Measurements from ENCODE around the gene RPL10. TPM values are rescaled to one million over a fixed set of nuclear protein-coding genes. Genes with fewer than 3 reads are reported as not detected.

RPL10 gene
- total and polyA plus RNA-seq, 2 of the 8 experiments (the other 6 are each of a cell fraction or from before 2014, with no cell fraction given), result 2,633 to 4,293 TPM

- Histone ChIP-seq H3K79me1 (ENCODE audit: low read depth, low read length) (no peaks in the 10 kb centered on the region), H3K23ac (ENCODE audit: insufficient read length) (no peak within 1 kb of the TSS), H3K4me3 (ENCODE audit: extremely low read depth in 1 of 4, insufficient read depth in 2 of 4, low read depth in 3 of 4, low read length in 4 of 4) (peak within 1 kb of the TSS; percentile 7 to 52 (median 22); a peak in 6 of 8 replicates), H2BK5ac (ENCODE audit: low read depth, low read length) (peak within 1 kb of the TSS; percentile 32; the same call in 1 of the 2 replicates), H3K14ac (ENCODE audit: insufficient read length) (no peak within 1 kb of the TSS), H3K9ac (replicated peaks in 1 of 4; ENCODE audit: extremely low read depth in 1 of 4, low read depth in 3 of 4, low read length in 3 of 4) (no peak within 1 kb of the TSS; a peak in 3 of 7 replicates), H2BK12ac (ENCODE audit: low read depth, low read length) (no peak within 1 kb of the TSS), H3K79me2 (ENCODE audit: control insufficient read depth in 1 of 2, insufficient read depth in 2 of 2, low read length in 2 of 2) (no peaks in the 10 kb centered on the region), H4K8ac (ENCODE audit: extremely low read depth, insufficient read depth, low read length) (no peak within 1 kb of the TSS), H3K27ac (ENCODE audit: low read depth, low read length) (0 out of 2 replicates have a peak within 1 kb of the TSS, but pooled peaks have one; percentile 36), H2AK5ac (ENCODE audit: low read depth, low read length) (no peak within 1 kb of the TSS), H2BK120ac (replicated peaks; ENCODE audit: low read depth, low read length) (no peak within 1 kb of the TSS), H4K20me1 (replicated peaks in 1 of 2; ENCODE audit: control insufficient read depth in 1 of 2, insufficient read depth in 2 of 2, low read length in 2 of 2) (no peaks in the 10 kb centered on the region), H3K36me3 (ENCODE audit: control insufficient read depth in 2 of 4, insufficient read depth in 4 of 4, low read length in 3 of 4) (peaks cover 0 to 5% (median 0%) of the 10 kb centered on the region in 4 experiments; a peak in 1 of 8 replicates), H3K4me1 (replicated peaks in 1 of 4; ENCODE audit: control insufficient read depth in 3 of 4, insufficient read depth in 4 of 4, low read length in 3 of 4) (peaks cover 2 to 11% (median 3%) of the 10 kb centered on the region in 4 experiments; a peak in 4 of 7 replicates), H2AFZ (ENCODE audit: low read length) (no peak within 1 kb of the TSS), H3K23me2 (ENCODE audit: low read depth, low read length) (no peaks in the 10 kb centered on the region), H3K56ac (replicated peaks; ENCODE audit: insufficient read length, low read depth, low read length) (no peak within 1 kb of the TSS), H3K9me3 (ENCODE audit: insufficient read depth in 2 of 2, low read depth in 1 of 2, low read length in 1 of 2) (no peaks in the 10 kb centered on the region), H3K18ac (ENCODE audit: extremely low read depth, low read length) (no peak within 1 kb of the TSS), H2BK20ac (ENCODE audit: low read length) (no peak within 1 kb of the TSS), H4K91ac (replicated peaks; ENCODE audit: insufficient read length, low read length) (no peak within 1 kb of the TSS), H3K4ac (replicated peaks; ENCODE audit: insufficient read length, low read depth, low read length) (no peak within 1 kb of the TSS), H3K4me2 (ENCODE audit: insufficient read depth in 1 of 2, low read depth in 2 of 2, low read length in 2 of 2) (peak within 1 kb of the TSS; percentile 64 to 66), H4K5ac (ENCODE audit: insufficient read length, low read depth, low read length) (no peak within 1 kb of the TSS), H3K27me3 (replicated peaks in 1 of 4; ENCODE audit: control insufficient read depth in 3 of 4, extremely low read depth in 1 of 4, insufficient read depth in 3 of 4, low read length in 3 of 4) (no peaks in the 10 kb centered on the region), H2BK15ac (ENCODE audit: low read length) (no peak within 1 kb of the TSS)
- DNase-seq (ENCODE audit: low read depth in 1 of 2, low spot score in 2 of 2) (peak; percentile 81 to 87), FAIRE-seq (peak; percentile 57)
- 34% methylated on average over 13 of the region's 26 CpGs; no CpG with 5 or more reads in 1 of the 2 experiments for WGBS, 2 experiments (ENCODE audit: extremely low coverage in 1 of 2, insufficient coverage in 1 of 2, insufficient read length in 1 of 2, insufficient replicate concordance in 2 of 2, low coverage in 1 of 2, low lambda C conversion rate in 2 of 2, missing lambda C conversion rate in 1 of 2)
- ChIA-PET POLR2A (ENCODE audit: partially characterized antibody) (interaction anchor here (0.7 to 6.4 kb wide), 8 partner anchors 10 to 440 kb away, joined by 3 to 124 read pairs (median 4); partner anchors contain the start of genes ATP6AP1, EMD, RPL10 and SLC10A3), CTCF (ENCODE audit: partially characterized antibody) (interaction anchor here (0.7 to 2.3 kb wide), 5 partner anchors 11 to 486 kb away, joined by 3 to 10 read pairs (median 3); partner anchors contain the start of genes FLNA and RPL10)
- no peak for TF ChIP-seq RNF2 (IDR thresholded peaks at IDR 0.05; ENCODE audit: borderline replicate concordance, low read depth, low read length, missing control alignments, poor library complexity, severe bottlenecking)
- no peak for TF ChIP-seq HDAC2 (IDR thresholded peaks at IDR 0.05; ENCODE audit: borderline replicate concordance in 1 of 2, low read depth in 2 of 2, low read length in 2 of 2)
- TF ChIP-seq RFX5 (IDR thresholded peaks at IDR 0.05; ENCODE audit: borderline replicate concordance, low read depth, low read length), result peak; percentile 81
- TF ChIP-seq CREB1 (IDR thresholded peaks at IDR 0.05), result no peak
- no peak for TF ChIP-seq CEBPB (IDR thresholded peaks at IDR 0.05; ENCODE audit: low read depth, low read length)
- no peak for TF ChIP-seq POLR2AphosphoS5 (IDR thresholded peaks at IDR 0.05; ENCODE audit: low read depth, low read length)
- TF ChIP-seq JUND (IDR thresholded peaks at IDR 0.05; ENCODE audit: low read length), result peak; percentile 84
- no peak for TF ChIP-seq JUN (IDR thresholded peaks at IDR 0.05; ENCODE audit: low read depth, low read length)
- no peak for TF ChIP-seq TAF1 (IDR thresholded peaks at IDR 0.05; ENCODE audit: low read depth, low read length)
- TF ChIP-seq SIN3A (conservative IDR thresholded peaks at IDR 0.05 in 1 of 2, IDR thresholded peaks at IDR 0.05 in 1 of 2; ENCODE audit: low read depth in 1 of 2, low read length in 2 of 2), result peak in 1 of 2 experiments; percentile 59; a peak in 1 of 4 replicates
These were observed 11.2 kb downstream of the RPL10 start, which contains the start of gene DNASE1L1 for GRCh38 chrX:154409222-154409871. TSS of gene DNASE1L1 (minus strand) at chrX:154409254. CDS start at chrX:154405568, 3,686 bp downstream.
